Head of caudate nucleus (tissue), 42 donors: ENCODE measurements around the gene CHAF1B.
"Not testable (repeated sequence)": the region's sequence is repeated elsewhere in the genome, so short reads cannot be mapped to it uniquely, and the experiment has no call there.

Experiments used
- DNase-seq, 42 donors: peaks; one replicate each; pipeline versions ENCODE4 v3.0.0 to v3.0.0-alpha.2; 2020 to 2021; ENCODE audit warnings: mixed read lengths in 7 of 42
- intact Hi-C: fragments of 100-400 bp; cut with DNase I; formaldehyde crosslinking; loops from one replicate; pipeline ENCODE4 v1.15.0; 2022

Gene CHAF1B

GRCh38 chr21:36386031-36386642 is 945 bp downstream of the CHAF1B start:
- no peak for DNase-seq
- intact Hi-C loops, result no loop called here

- no peak for DNase-seq
- intact Hi-C loops, result no loop called here
Measured at GRCh38 chr21:36388096-36388495, 2.9 kb downstream of the CHAF1B start.

- intact Hi-C loops, result no loop called here
- DNase-seq, result peak in 27 of 42 donors; percentile 5 to 66 (median 31)
Measured at GRCh38 chr21:36388835-36389234, 3.6 kb downstream of the CHAF1B start.

GRCh38 chr21:36391649-36392048 is 6.5 kb downstream of the CHAF1B start:
- intact Hi-C loops, DNase-seq: not testable (repeated sequence)

- peak in 1 of 42 donors; percentile 28 for DNase-seq
- intact Hi-C loops, result no loop called here
Measured at GRCh38 chr21:36395353-36396111, 10.3 kb downstream of the CHAF1B start.

GRCh38 chr21:36396325-36396724 is 11.1 kb downstream of the CHAF1B start:
- intact Hi-C loops, result no loop called here
- peak in 1 of 42 donors; percentile 13 for DNase-seq

GRCh38 chr21:36396971-36397370 is 11.8 kb downstream of the CHAF1B start:
- peak in 1 of 42 donors; percentile 33 for DNase-seq
- intact Hi-C loops, result no loop called here

- intact Hi-C loops, result no loop called here
- peak in 1 of 42 donors; percentile 4 for DNase-seq
Measured at GRCh38 chr21:36397606-36398005, 12.4 kb downstream of the CHAF1B start.

- DNase-seq, result peak in 1 of 42 donors; percentile 8
- intact Hi-C loops, result not testable (repeated sequence)
Measured at GRCh38 chr21:36399736-36400135, 14.5 kb downstream of the CHAF1B start.

- intact Hi-C loops, result no loop called here
- peak in 1 of 42 donors; percentile 27 for DNase-seq
Measured at GRCh38 chr21:36400719-36401118, 15.5 kb downstream of the CHAF1B start.

GRCh38 chr21:36402339-36402738 is 17.1 kb downstream of the CHAF1B start:
- no peak for DNase-seq
- intact Hi-C loops, result no loop called here

- intact Hi-C loops, result no loop called here
- DNase-seq, result no peak
Measured at GRCh38 chr21:36403713-36404112, 18.5 kb downstream of the CHAF1B start.

- intact Hi-C loops, result no loop called here
- no peak for DNase-seq
Measured at GRCh38 chr21:36408568-36408967, 23.4 kb downstream of the CHAF1B start.

GRCh38 chr21:36411301-36411700 is 26.1 kb downstream of the CHAF1B start:
- DNase-seq, result no peak
- intact Hi-C loops, result no loop called here

- intact Hi-C loops, result no loop called here
- DNase-seq, result no peak
Measured at GRCh38 chr21:36412916-36413315, 27.7 kb downstream of the CHAF1B start.

- no peak for DNase-seq
- intact Hi-C loops, result no loop called here
Measured at GRCh38 chr21:36415375-36415774, 30.2 kb downstream of the CHAF1B start.

- DNase-seq, result no peak
- intact Hi-C loops, result no loop called here
Measured at GRCh38 chr21:36419241-36419640, 34.0 kb downstream of the CHAF1B start.

GRCh38 chr21:36419996-36420395 is 34.8 kb downstream of the CHAF1B start:
- peak; percentile 32 to 88 (median 72) for DNase-seq
- intact Hi-C loops, result no loop called here

GRCh38 chr21:36420571-36421339 is 35.6 kb downstream of the CHAF1B start:
- DNase-seq, result peak in 1 of 42 donors; percentile 9
- intact Hi-C loops, result no loop called here
